ENCODE data around the gene EDDM13.
"Not testable (repeated sequence)": the region's sequence is repeated elsewhere in the genome, so short reads cannot be mapped to it uniquely, and the experiment has no call there.

Gene EDDM13

GRCh38 chr19:56319991-56320390, 47.4 kb downstream of the EDDM13 start:
- Histone ChIP-seq H3K4me3 (ENCODE audit: insufficient read depth, low read depth, low read length) (no peak overlapping the region), H3K9me3 (ENCODE audit: control insufficient read depth, low read length) (no peaks in the 10 kb centered on the region), H3K36me3 (ENCODE audit: control insufficient read depth, insufficient read depth, low read length) (no peaks in the 10 kb centered on the region), H3K27ac (ENCODE audit: insufficient read depth, low read depth, low read length, poor library complexity, severe bottlenecking) (no peak overlapping the region), H3K27me3 (ENCODE audit: control insufficient read depth, insufficient read depth, low read length, poor library complexity, severe bottlenecking) (no peaks in the 10 kb centered on the region), H3K4me1 (ENCODE audit: control insufficient read depth, insufficient read depth, low read length) (no peaks in the 10 kb centered on the region)
- WGBS, 2 experiments: 67 to 77% methylated on average over 3 of the region's 3 CpGs

DNA sequence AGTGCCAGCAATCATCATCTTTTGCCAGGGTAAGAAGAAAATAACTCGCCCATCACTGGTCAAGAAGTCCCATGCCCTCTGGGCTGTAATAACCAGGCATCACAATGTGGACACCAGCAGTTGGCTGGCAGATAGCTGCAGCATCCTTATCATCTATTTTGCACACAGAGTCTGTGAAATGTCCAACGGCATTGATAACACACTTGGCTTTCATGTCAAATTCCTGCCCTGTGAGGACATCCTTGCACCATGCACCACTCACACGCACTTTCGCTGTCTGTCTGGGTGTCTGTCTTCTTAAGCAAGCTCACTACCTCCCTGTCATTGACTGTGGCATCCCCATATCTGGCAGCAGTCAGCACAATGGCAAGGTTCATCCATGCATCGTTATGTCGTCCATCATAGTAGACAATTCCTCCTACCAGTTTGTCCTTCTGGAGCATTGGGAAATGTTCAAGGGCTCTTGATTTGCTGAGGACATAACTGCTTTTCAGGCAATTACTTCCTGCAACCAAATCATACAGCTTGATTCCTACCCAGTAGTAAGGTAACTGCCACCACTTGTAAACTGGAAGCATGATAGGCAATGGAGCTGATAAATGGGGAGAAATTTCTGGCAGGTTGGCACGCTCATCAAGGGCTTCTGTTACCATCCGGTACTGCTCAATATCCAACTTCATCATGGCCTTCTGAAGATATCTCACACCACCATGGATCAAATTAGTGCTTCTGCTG, 48.9 kb downstream of the EDDM13 start:
- Histone ChIP-seq H3K27me3 (ENCODE audit: control insufficient read depth, insufficient read depth, low read length, poor library complexity, severe bottlenecking) (no peaks in the 10 kb centered on the region), H3K27ac (ENCODE audit: insufficient read depth, low read depth, low read length, poor library complexity, severe bottlenecking) (no peak overlapping the region), H3K36me3 (ENCODE audit: control insufficient read depth, insufficient read depth, low read length) (no peaks in the 10 kb centered on the region), H3K4me1 (ENCODE audit: control insufficient read depth, insufficient read depth, low read length) (no peaks in the 10 kb centered on the region), H3K9me3 (ENCODE audit: control insufficient read depth, low read length) (no peaks in the 10 kb centered on the region), H3K4me3 (ENCODE audit: insufficient read depth, low read depth, low read length) (no peak overlapping the region)
- 83% methylated on average over 8 of the region's 8 CpGs for WGBS, 2 experiments

DNA sequence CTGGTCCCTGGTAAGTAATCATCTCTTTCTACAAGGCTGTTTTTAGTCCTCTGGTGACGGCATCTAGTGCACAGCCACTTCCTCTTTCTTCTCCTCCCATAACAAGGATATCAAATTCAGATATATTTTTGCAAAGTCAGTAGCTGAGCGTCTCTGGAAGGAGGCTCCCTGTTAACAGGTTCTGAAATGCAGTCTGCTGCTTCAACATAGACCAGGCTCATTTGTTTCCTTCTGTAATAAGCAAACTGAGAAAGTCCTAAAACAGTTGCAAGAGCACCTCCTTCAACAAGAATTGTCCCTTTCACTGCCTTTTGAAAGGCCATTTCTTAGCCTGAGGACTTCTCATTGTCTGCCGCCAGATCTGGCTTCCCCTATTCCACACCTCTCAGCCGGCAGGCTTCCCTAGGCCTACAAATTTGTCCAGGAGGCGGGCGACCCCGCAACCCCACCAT, 49.5 kb downstream of the EDDM13 start:
- Histone ChIP-seq H3K4me1 (ENCODE audit: control insufficient read depth, insufficient read depth, low read length) (no peaks in the 10 kb centered on the region), H3K36me3 (ENCODE audit: control insufficient read depth, insufficient read depth, low read length) (no peaks in the 10 kb centered on the region), H3K27me3 (ENCODE audit: control insufficient read depth, insufficient read depth, low read length, poor library complexity, severe bottlenecking) (no peaks in the 10 kb centered on the region), H3K27ac (ENCODE audit: insufficient read depth, low read depth, low read length, poor library complexity, severe bottlenecking) (no peak overlapping the region), H3K9me3 (ENCODE audit: control insufficient read depth, low read length) (no peaks in the 10 kb centered on the region), H3K4me3 (ENCODE audit: insufficient read depth, low read depth, low read length) (no peak overlapping the region)
- 85 to 91% methylated on average over 7 of the region's 7 CpGs for WGBS, 2 experiments

DNA sequence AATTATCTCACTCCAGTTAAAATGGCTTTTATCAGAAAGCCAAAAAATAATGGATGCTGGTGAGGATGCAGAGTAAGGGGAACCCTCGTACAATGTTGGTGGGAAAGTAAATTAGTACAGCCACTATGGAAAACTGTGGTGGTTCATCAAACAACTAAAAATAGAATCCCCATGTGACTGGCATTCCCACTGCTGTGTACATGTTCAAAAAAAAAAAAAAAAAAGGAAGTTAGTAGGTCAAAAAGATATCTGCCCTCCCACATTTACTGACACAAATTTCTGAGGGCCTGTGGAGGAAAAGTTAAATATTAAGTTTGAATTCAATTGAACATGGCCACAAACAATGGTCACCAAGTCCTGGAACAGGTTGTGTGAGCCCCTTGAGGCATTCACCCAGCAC, 51.9 kb downstream of the EDDM13 start:
- Histone ChIP-seq H3K27me3 (ENCODE audit: control insufficient read depth, insufficient read depth, low read length, poor library complexity, severe bottlenecking) (no peaks in the 10 kb centered on the region), H3K36me3 (ENCODE audit: control insufficient read depth, insufficient read depth, low read length) (no peaks in the 10 kb centered on the region), H3K4me1 (ENCODE audit: control insufficient read depth, insufficient read depth, low read length) (no peaks in the 10 kb centered on the region), H3K4me3 (ENCODE audit: insufficient read depth, low read depth, low read length) (no peak overlapping the region), H3K27ac (ENCODE audit: insufficient read depth, low read depth, low read length, poor library complexity, severe bottlenecking) (no peak overlapping the region), H3K9me3 (ENCODE audit: control insufficient read depth, low read length) (no peaks in the 10 kb centered on the region)
- WGBS, 2 experiments: 88 to 100% methylated on average over 1 of the region's 1 CpG

DNA sequence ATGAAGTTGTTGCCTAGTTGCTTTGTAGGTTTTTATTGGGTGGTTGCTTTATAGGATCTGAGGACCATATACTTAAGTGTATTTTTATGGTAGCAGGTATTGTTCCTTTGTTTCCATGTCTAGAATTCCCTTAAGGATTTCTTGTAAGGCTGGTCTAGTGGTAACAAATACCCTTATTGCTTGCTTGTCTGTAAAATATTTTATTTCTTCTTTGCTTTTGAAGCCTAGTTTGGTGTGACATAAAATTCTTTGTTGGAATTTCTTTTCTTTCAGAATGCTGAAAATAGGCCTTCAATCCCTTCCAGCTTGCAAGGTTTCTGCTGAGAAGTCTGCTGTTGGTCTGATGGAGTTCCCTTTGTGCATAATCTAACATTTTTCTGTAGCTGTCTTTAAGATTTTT, 60.1 kb downstream of the EDDM13 start:
- Histone ChIP-seq H3K9me3 (ENCODE audit: control insufficient read depth, low read length) (no peaks in the 10 kb centered on the region), H3K4me1 (ENCODE audit: control insufficient read depth, insufficient read depth, low read length) (no peaks in the 10 kb centered on the region), H3K27me3 (ENCODE audit: control insufficient read depth, insufficient read depth, low read length, poor library complexity, severe bottlenecking) (no peaks in the 10 kb centered on the region), H3K27ac (ENCODE audit: insufficient read depth, low read depth, low read length, poor library complexity, severe bottlenecking) (no peak overlapping the region), H3K4me3 (ENCODE audit: insufficient read depth, low read depth, low read length) (no peak overlapping the region), H3K36me3 (ENCODE audit: control insufficient read depth, insufficient read depth, low read length) (no peaks in the 10 kb centered on the region)

GRCh38 chr19:56333506-56333905, 61.0 kb downstream of the EDDM13 start:
- H3K4me3 ChIP-seq (ENCODE audit: insufficient read depth, low read depth, low read length): no peak overlapping the region
- no peaks in the 10 kb centered on the region for H3K9me3 ChIP-seq (ENCODE audit: control insufficient read depth, low read length)
- no peak overlapping the region for H3K27ac ChIP-seq (ENCODE audit: insufficient read depth, low read depth, low read length, poor library complexity, severe bottlenecking)
- H3K27me3 ChIP-seq (ENCODE audit: control insufficient read depth, insufficient read depth, low read length, poor library complexity, severe bottlenecking): no peaks in the 10 kb centered on the region
- H3K36me3 ChIP-seq (ENCODE audit: control insufficient read depth, insufficient read depth, low read length): no peaks in the 10 kb centered on the region
- no peaks in the 10 kb centered on the region for H3K4me1 ChIP-seq (ENCODE audit: control insufficient read depth, insufficient read depth, low read length)

DNA sequence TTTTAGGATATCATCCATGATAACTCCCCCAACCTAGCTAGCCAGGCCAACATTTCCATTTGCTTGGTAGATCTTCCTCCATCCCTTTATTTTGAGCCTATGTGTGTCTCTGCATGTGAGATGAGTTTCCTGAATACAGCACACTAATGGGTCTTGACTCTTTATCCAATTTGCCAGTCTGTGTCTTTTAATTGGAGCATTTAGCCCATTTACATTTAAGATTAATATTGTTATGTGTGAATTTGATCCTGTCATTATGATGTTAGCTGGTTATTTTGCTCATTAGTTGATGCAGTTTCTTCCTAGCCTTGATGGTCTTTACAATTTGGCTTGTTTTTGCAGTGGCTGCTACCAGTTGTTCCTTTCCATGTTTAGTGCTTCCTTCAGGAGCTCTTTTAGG, 62.8 kb downstream of the EDDM13 start:
- not testable (repeated sequence) for H3K9me3 ChIP-seq (ENCODE audit: control insufficient read depth, low read length); H3K27ac ChIP-seq (ENCODE audit: insufficient read depth, low read depth, low read length, poor library complexity, severe bottlenecking); H3K36me3 ChIP-seq (ENCODE audit: control insufficient read depth, insufficient read depth, low read length); H3K4me3 ChIP-seq (ENCODE audit: insufficient read depth, low read depth, low read length); H3K4me1 ChIP-seq (ENCODE audit: control insufficient read depth, insufficient read depth, low read length); H3K27me3 ChIP-seq (ENCODE audit: control insufficient read depth, insufficient read depth, low read length, poor library complexity, severe bottlenecking)

GRCh38 chr19:56337077-56337476, 64.5 kb downstream of the EDDM13 start:
- H3K36me3 ChIP-seq (ENCODE audit: control insufficient read depth, insufficient read depth, low read length); H3K27me3 ChIP-seq (ENCODE audit: control insufficient read depth, insufficient read depth, low read length, poor library complexity, severe bottlenecking); H3K4me1 ChIP-seq (ENCODE audit: control insufficient read depth, insufficient read depth, low read length); H3K27ac ChIP-seq (ENCODE audit: insufficient read depth, low read depth, low read length, poor library complexity, severe bottlenecking); H3K4me3 ChIP-seq (ENCODE audit: insufficient read depth, low read depth, low read length); H3K9me3 ChIP-seq (ENCODE audit: control insufficient read depth, low read length): not testable (repeated sequence)
- 83 to 84% methylated on average over 6 to 8 of the region's 8 CpGs for WGBS, 2 experiments

- not testable (repeated sequence) for H3K27ac ChIP-seq (ENCODE audit: insufficient read depth, low read depth, low read length, poor library complexity, severe bottlenecking); H3K36me3 ChIP-seq (ENCODE audit: control insufficient read depth, insufficient read depth, low read length); H3K4me3 ChIP-seq (ENCODE audit: insufficient read depth, low read depth, low read length); H3K9me3 ChIP-seq (ENCODE audit: control insufficient read depth, low read length); H3K4me1 ChIP-seq (ENCODE audit: control insufficient read depth, insufficient read depth, low read length); H3K27me3 ChIP-seq (ENCODE audit: control insufficient read depth, insufficient read depth, low read length, poor library complexity, severe bottlenecking)
- WGBS, 2 experiments: 94 to 98% methylated on average over 4 of the region's 10 CpGs
Measured at GRCh38 chr19:56339031-56339430, 66.5 kb downstream of the EDDM13 start.

DNA sequence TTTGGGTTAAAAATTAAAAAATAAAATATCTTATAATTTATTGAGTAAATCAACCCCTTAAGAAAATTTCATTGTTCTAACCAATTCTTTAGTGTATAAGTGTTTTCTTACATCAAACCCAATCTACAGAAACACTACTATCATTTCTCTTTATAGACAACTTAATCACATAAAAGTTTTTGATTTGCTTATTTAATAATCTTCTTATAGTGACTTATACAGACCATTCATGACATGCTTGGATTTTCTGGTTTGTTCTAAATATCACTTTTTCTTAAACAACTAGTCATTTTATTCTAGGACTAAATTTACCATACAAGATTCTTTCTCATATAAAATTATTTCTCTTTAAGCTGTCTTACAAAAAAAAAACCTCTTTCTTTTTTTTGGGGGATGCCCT, 69.4 kb downstream of the EDDM13 start:
- H3K27ac ChIP-seq (ENCODE audit: insufficient read depth, low read depth, low read length, poor library complexity, severe bottlenecking): no peak overlapping the region
- no peaks in the 10 kb centered on the region for H3K4me1 ChIP-seq (ENCODE audit: control insufficient read depth, insufficient read depth, low read length)
- no peaks in the 10 kb centered on the region for H3K27me3 ChIP-seq (ENCODE audit: control insufficient read depth, insufficient read depth, low read length, poor library complexity, severe bottlenecking)
- H3K9me3 ChIP-seq (ENCODE audit: control insufficient read depth, low read length): peaks cover 4% of the 10 kb centered on the region
- no peaks in the 10 kb centered on the region for H3K36me3 ChIP-seq (ENCODE audit: control insufficient read depth, insufficient read depth, low read length)
- H3K4me3 ChIP-seq (ENCODE audit: insufficient read depth, low read depth, low read length): no peak overlapping the region

GRCh38 chr19:56347163-56347778, 74.7 kb downstream of the EDDM13 start:
- Histone ChIP-seq H3K27me3 (ENCODE audit: control insufficient read depth, insufficient read depth, low read length, poor library complexity, severe bottlenecking) (no peaks in the 10 kb centered on the region), H3K4me3 (ENCODE audit: insufficient read depth, low read depth, low read length) (no peak overlapping the region), H3K9me3 (ENCODE audit: control insufficient read depth, low read length) (peaks cover 2% of the 10 kb centered on the region), H3K27ac (ENCODE audit: insufficient read depth, low read depth, low read length, poor library complexity, severe bottlenecking) (no peak overlapping the region), H3K4me1 (ENCODE audit: control insufficient read depth, insufficient read depth, low read length) (no peaks in the 10 kb centered on the region), H3K36me3 (ENCODE audit: control insufficient read depth, insufficient read depth, low read length) (no peaks in the 10 kb centered on the region)
- 94 to 95% methylated on average over 7 of the region's 7 CpGs for WGBS, 2 experiments
